CD14-positive monocyte (primary cell): ENCODE measurements around the gene CD200R1. TPM values are rescaled to one million over a fixed set of nuclear protein-coding genes. Genes with fewer than 3 reads are reported as not detected.

ENCODE experiments used
- DNase-seq, 3 donors: peaks; one replicate each; pipeline ENCODE4 v3.0.0-alpha.2; 2011 to 2022
- H2AFZ ChIP-seq: 2 replicates; pipeline ENCODE4 v1.6.0; 2012; ENCODE audit warnings: mild to moderate bottlenecking, low read depth, low read length, inconsistent platforms; ENCODE audit not compliant: insufficient read depth, poor library complexity, severe bottlenecking
- H3K27ac ChIP-seq, 2 donors: 1 replicate in 1 of 2; 2 replicates in 1 of 2; pipeline ENCODE4 v1.5.1; 2012 to 2013; ENCODE audit warnings: low read length in 2 of 2, control low read depth in 1 of 2, inconsistent platforms in 1 of 2, low read depth in 1 of 2, mild to moderate bottlenecking in 1 of 2
- H3K27me3 ChIP-seq, 2 donors: one replicate each; pipeline versions ENCODE4 v1.6.0 to v1.6.1; 2011 to 2013; ENCODE audit warnings: low read length in 2 of 2; ENCODE audit not compliant: control insufficient read depth in 2 of 2, insufficient read depth in 2 of 2
- H3K36me3 ChIP-seq, 2 donors: replicated peaks in 1 of 2; 1 replicate in 1 of 2; 2 replicates in 1 of 2; pipeline versions ENCODE4 v1.5.1 to v1.6.1; 2012 to 2013; ENCODE audit warnings: low read length in 2 of 2, control low read depth in 1 of 2, inconsistent platforms in 1 of 2, mild to moderate bottlenecking in 1 of 2; ENCODE audit not compliant: insufficient read depth in 2 of 2, control insufficient read depth in 1 of 2
- H3K4me1 ChIP-seq, 2 donors: 1 replicate in 1 of 2; 2 replicates in 1 of 2; pipeline versions ENCODE4 v1.5.1 to v1.6.1; 2012 to 2013; ENCODE audit warnings: low read length in 2 of 2, control low read depth in 1 of 2, inconsistent platforms in 1 of 2, mild to moderate bottlenecking in 1 of 2, moderate library complexity in 1 of 2; ENCODE audit not compliant: insufficient read depth in 2 of 2, control insufficient read depth in 1 of 2
- H3K4me2 ChIP-seq: replicated peaks from 2 replicates; pipeline ENCODE3; 2012; ENCODE audit warnings: low read length, moderate library complexity, mild to moderate bottlenecking; ENCODE audit not compliant: poor library complexity, severe bottlenecking; ENCODE audit errors: extremely low read depth
- H3K4me3 ChIP-seq, 3 experiments: fragments of 200-600 bp in 1 of 3; sonication (generic) in 1 of 3; replicated peaks in 1 of 3; 1 replicate in 2 of 3; 2 replicates in 1 of 3; pipeline ENCODE4 v1.5.1; 2011 to 2013; ENCODE audit warnings: low read length in 3 of 3, mild to moderate bottlenecking in 3 of 3, control low read depth in 2 of 3, low read depth in 2 of 3, inconsistent platforms in 1 of 3, moderate library complexity in 1 of 3
- H3K79me2 ChIP-seq: 2 replicates; pipeline ENCODE4 v1.6.0; 2012; ENCODE audit warnings: mild to moderate bottlenecking, control low read depth, inconsistent platforms, low read length, moderate library complexity; ENCODE audit not compliant: insufficient read depth
- H3K9ac ChIP-seq: 2 replicates; pipeline ENCODE4 v1.6.0; 2017; ENCODE audit warnings: low read length, mild to moderate bottlenecking; ENCODE audit not compliant: insufficient read depth, poor library complexity, severe bottlenecking
- H3K9me3 ChIP-seq, 2 donors: replicated peaks in 1 of 2; 1 replicate in 1 of 2; 2 replicates in 1 of 2; pipeline versions ENCODE4 v1.5.1 to v1.6.1; 2012 to 2013; ENCODE audit warnings: low read length in 2 of 2, control low read depth in 1 of 2; ENCODE audit not compliant: control insufficient read depth in 1 of 2, insufficient read depth in 1 of 2
- H4K20me1 ChIP-seq: 2 replicates; pipeline ENCODE4 v1.6.0; 2012; ENCODE audit warnings: mild to moderate bottlenecking, low read length, control low read depth, moderate library complexity; ENCODE audit not compliant: insufficient read depth
- H3K27ac Mint-ChIP-seq, 7 donors: one replicate each; pipeline ENCODE4 v1.8.0; 2020; ENCODE audit warnings: mild to moderate bottlenecking in 7 of 7, mixed read lengths in 7 of 7, moderate library complexity in 6 of 7, inconsistent platforms in 2 of 7
- H3K27me3 Mint-ChIP-seq, 3 donors: one replicate each; pipeline ENCODE4 v1.8.0; 2021 to 2022; ENCODE audit warnings: low read depth in 3 of 3, mild to moderate bottlenecking in 3 of 3, mixed read lengths in 3 of 3, moderate library complexity in 3 of 3, inconsistent platforms in 1 of 3
- H3K36me3 Mint-ChIP-seq, 2 donors: one replicate each; pipeline ENCODE4 v1.8.0; 2020; ENCODE audit warnings: mixed read lengths in 2 of 2, inconsistent platforms in 1 of 2, mild to moderate bottlenecking in 1 of 2
- H3K4me1 Mint-ChIP-seq: one replicate; pipeline ENCODE4 v1.8.0; 2020; ENCODE audit warnings: mild to moderate bottlenecking, mixed read lengths
- H3K4me3 Mint-ChIP-seq, 2 donors: one replicate each; pipeline ENCODE4 v1.8.0; 2020; ENCODE audit warnings: mild to moderate bottlenecking in 2 of 2, mixed read lengths in 2 of 2, moderate library complexity in 1 of 2
- H3K9me3 Mint-ChIP-seq, 7 donors: one replicate each; pipeline ENCODE4 v1.8.0; 2020 to 2022; ENCODE audit warnings: mixed read lengths in 7 of 7, mild to moderate bottlenecking in 6 of 7, moderate library complexity in 6 of 7, inconsistent platforms in 2 of 7
- WGBS: methylation state at CpG from one replicate; pipeline ENCODE4 v1.1.5; 2013; ENCODE audit warnings: missing lambda C conversion rate; ENCODE audit not compliant: insufficient coverage; 5-methylcytosine and 5-hydroxymethylcytosine counted together
- intact Hi-C, 2 donors: fragments of 100-400 bp; cut with micrococcal nuclease; formaldehyde crosslinking; loops; one replicate each; pipeline versions ENCODE4 v1.15.0 to v1.15.1; 2023
- polyA plus RNA-seq, 3 donors: library from polyadenylated mRNA; depleted of rRNA in 1 of 3; unstranded in 2 of 3; stranded (reverse) in 1 of 3; fragments of 300-500 nt in 2 of 3; fragments of >200 nt in 1 of 3; fragmentation: Illumina TruSeq in 2 of 3; gene quantifications; 1 replicate in 2 of 3; 2 replicates in 1 of 3; pipeline ENCODE4 v1.2.3, GENCODE V29; 2012 to 2021
- TF ChIP-seq, protein P1 (sequence below): fragments of 200-600 bp; IDR thresholded peaks from one replicate; pipeline ENCODE4 v1.8.0; 2022; ENCODE audit warnings: antibody characterized with exemption, mild to moderate bottlenecking

Gene CD200R1
- polyA plus RNA-seq, 3 donors, result 1.5 to 9.0 (median 1.6) TPM

DNA sequence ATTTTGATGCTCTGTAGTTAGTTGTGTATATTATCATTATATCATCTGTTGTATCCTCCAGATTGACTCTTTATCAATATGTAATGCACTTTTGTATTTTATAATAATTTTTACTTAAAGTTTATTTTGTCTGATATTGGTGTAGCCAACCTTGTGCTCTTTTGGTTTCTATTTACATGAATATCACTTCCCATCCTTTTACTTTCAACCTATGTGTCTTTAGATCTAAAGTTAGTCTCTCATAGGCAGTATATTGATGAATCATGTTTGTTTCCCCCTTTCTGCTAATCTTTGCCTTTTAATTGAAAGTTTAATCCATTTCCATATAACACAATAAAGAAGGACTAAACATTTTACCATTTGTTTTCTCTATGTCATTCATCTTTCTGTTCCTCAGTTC lies 100.2 kb downstream of the CD200R1 start:
- H3K4me2 ChIP-seq, result no peak overlapping the region

DNA sequence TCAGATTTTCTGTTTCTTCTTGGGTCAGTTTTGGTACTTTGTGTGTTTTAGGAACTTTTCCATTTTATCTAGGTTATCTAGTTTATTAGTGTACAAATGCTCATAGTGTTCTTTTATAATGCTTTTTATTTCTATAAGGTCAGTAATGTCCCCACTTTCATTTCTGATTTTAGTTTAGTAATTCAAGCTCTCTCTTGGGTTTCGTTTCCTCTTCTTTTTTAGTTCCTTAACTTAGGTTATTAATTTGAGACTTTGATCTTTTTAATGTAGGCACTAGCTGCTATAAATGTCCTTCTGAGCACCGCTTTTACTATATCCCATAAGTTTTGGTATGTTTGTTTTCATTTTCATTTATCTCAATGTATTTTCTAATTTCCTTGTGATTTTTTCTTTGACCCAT lies 101.3 kb downstream of the CD200R1 start:
- no peak overlapping the region for H3K9ac ChIP-seq
- H3K9me3 ChIP-seq, result peaks cover 5 to 17% of the 10 kb centered on the region in 2 donors
- peak overlapping the region in 1 of 2 donors; percentile 57 for H3K27ac ChIP-seq
- no peaks in the 10 kb centered on the region for H3K27me3 ChIP-seq
- TF ChIP-seq, protein P1, sequence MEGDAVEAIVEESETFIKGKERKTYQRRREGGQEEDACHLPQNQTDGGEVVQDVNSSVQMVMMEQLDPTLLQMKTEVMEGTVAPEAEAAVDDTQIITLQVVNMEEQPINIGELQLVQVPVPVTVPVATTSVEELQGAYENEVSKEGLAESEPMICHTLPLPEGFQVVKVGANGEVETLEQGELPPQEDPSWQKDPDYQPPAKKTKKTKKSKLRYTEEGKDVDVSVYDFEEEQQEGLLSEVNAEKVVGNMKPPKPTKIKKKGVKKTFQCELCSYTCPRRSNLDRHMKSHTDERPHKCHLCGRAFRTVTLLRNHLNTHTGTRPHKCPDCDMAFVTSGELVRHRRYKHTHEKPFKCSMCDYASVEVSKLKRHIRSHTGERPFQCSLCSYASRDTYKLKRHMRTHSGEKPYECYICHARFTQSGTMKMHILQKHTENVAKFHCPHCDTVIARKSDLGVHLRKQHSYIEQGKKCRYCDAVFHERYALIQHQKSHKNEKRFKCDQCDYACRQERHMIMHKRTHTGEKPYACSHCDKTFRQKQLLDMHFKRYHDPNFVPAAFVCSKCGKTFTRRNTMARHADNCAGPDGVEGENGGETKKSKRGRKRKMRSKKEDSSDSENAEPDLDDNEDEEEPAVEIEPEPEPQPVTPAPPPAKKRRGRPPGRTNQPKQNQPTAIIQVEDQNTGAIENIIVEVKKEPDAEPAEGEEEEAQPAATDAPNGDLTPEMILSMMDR, result no peak
- H3K4me2 ChIP-seq, result peak overlapping the region; percentile 49
- intact Hi-C loops, result loop anchor here (10.0 kb wide), 2 partner anchors 91 to 139 kb away; no protein-coding TSS in a partner anchor
- Mint-ChIP-seq H3K4me3 (peak overlapping the region in 1 of 2 donors; percentile 74), H3K36me3 (peaks cover 0 to 2% of the 10 kb centered on the region in 2 donors), H3K9me3 (peaks cover 5 to 23% (median 13%) of the 10 kb centered on the region in 7 donors), H3K27ac (peak overlapping the region; percentile 65 to 86 (median 76)), H3K4me1 (peaks cover 39% of the 10 kb centered on the region), H3K27me3 (peaks cover 0 to 1% (median 0%) of the 10 kb centered on the region in 3 donors)
- peak; percentile 27 to 76 (median 44) for DNase-seq
- no CpG with 5 or more reads among the region's 2 CpGs for WGBS
- H2AFZ ChIP-seq, result no peak overlapping the region
- peaks cover 25 to 47% of the 10 kb centered on the region in 2 donors for H3K4me1 ChIP-seq
- peak overlapping the region in 1 of 3 experiments; percentile 25 for H3K4me3 ChIP-seq
- no peaks in the 10 kb centered on the region for H3K79me2 ChIP-seq
- no peaks in the 10 kb centered on the region for H3K36me3 ChIP-seq
- no peaks in the 10 kb centered on the region for H4K20me1 ChIP-seq

More for the DNA sequence above, 100.2 kb downstream of the CD200R1 start:
- TF ChIP-seq, protein P1, result no peak
- Mint-ChIP-seq H3K36me3 (peaks cover 0 to 2% of the 10 kb centered on the region in 2 donors), H3K4me1 (peaks cover 39% of the 10 kb centered on the region), H3K9me3 (peaks cover 5 to 15% (median 10%) of the 10 kb centered on the region in 7 donors), H3K27me3 (peaks cover 0 to 1% (median 0%) of the 10 kb centered on the region in 3 donors), H3K4me3 (no peak overlapping the region), H3K27ac (no peak overlapping the region)
- peaks cover 5 to 14% of the 10 kb centered on the region in 2 donors for H3K9me3 ChIP-seq
- DNase-seq, result no peak
- no peak overlapping the region for H3K9ac ChIP-seq
- no peak overlapping the region for H2AFZ ChIP-seq
- H3K4me1 ChIP-seq, result peaks cover 25 to 47% of the 10 kb centered on the region in 2 donors
- no peaks in the 10 kb centered on the region for H4K20me1 ChIP-seq
- no peaks in the 10 kb centered on the region for H3K79me2 ChIP-seq
- no peaks in the 10 kb centered on the region for H3K36me3 ChIP-seq
- H3K4me3 ChIP-seq, result no peak overlapping the region
- intact Hi-C loops, result loop anchor here (10.0 kb wide), 2 partner anchors 90 to 140 kb away; no protein-coding TSS in a partner anchor
- H3K27me3 ChIP-seq, result no peaks in the 10 kb centered on the region
- no peak overlapping the region for H3K27ac ChIP-seq
